Hematopoietic multipotent progenitor cell treated with erythropoietin and hydrocortisone succinate and interleukin-3 and kit ligand, for 4 days (in vitro differentiated cells): ENCODE results near the gene APBA2.

ENCODE experiments used
- DNase-seq: peaks from one replicate; pipeline ENCODE4 v3.0.0-alpha.2; 2015

The APBA2 gene

GRCh38 chr15:28917791-28918140 is 32.0 kb downstream of the APBA2 start:
- no peak for DNase-seq

GRCh38 chr15:28918141-28918983 is 32.6 kb downstream of the APBA2 start:
- no peak for DNase-seq

- no peak for DNase-seq
Measured at GRCh38 chr15:28919201-28919635, 33.4 kb downstream of the APBA2 start.

- no peak for DNase-seq
Measured at GRCh38 chr15:28919679-28920655, 34.2 kb downstream of the APBA2 start.

GRCh38 chr15:28920781-28921331 is 35.1 kb downstream of the APBA2 start:
- DNase-seq: no peak

GRCh38 chr15:28921336-28921735 is 35.6 kb downstream of the APBA2 start:
- DNase-seq: no peak

- DNase-seq: no peak
Measured at GRCh38 chr15:28921919-28922706, 36.3 kb downstream of the APBA2 start.

- no peak for DNase-seq
Measured at GRCh38 chr15:28922707-28923012, 36.9 kb downstream of the APBA2 start.

- DNase-seq: no peak
Measured at GRCh38 chr15:28923726-28924280, 38.0 kb downstream of the APBA2 start.

GRCh38 chr15:28927043-28927442 is 41.3 kb downstream of the APBA2 start:
- no peak for DNase-seq

- no peak for DNase-seq
Measured at GRCh38 chr15:28929200-28929599, 43.4 kb downstream of the APBA2 start.

- no peak for DNase-seq
Measured at GRCh38 chr15:28930011-28930410, 44.2 kb downstream of the APBA2 start.

GRCh38 chr15:28930476-28931291 is 44.9 kb downstream of the APBA2 start:
- no peak for DNase-seq

- DNase-seq: no peak
Measured at GRCh38 chr15:28931828-28932227, 46.1 kb downstream of the APBA2 start.

- DNase-seq: no peak
Measured at GRCh38 chr15:28932361-28932760, 46.6 kb downstream of the APBA2 start.

- peak; percentile 90 for DNase-seq
Measured at GRCh38 chr15:28933710-28934445, 48.1 kb downstream of the APBA2 start.

GRCh38 chr15:28934645-28935044 is 48.9 kb downstream of the APBA2 start:
- DNase-seq: no peak

- DNase-seq: peak; percentile 85
Measured at GRCh38 chr15:28935316-28935715, 49.5 kb downstream of the APBA2 start.

- no peak for DNase-seq
Measured at GRCh38 chr15:28936081-28936480, 50.3 kb downstream of the APBA2 start.

- DNase-seq: no peak
Measured at GRCh38 chr15:28936481-28936881, 50.7 kb downstream of the APBA2 start.

- DNase-seq: no peak
Measured at GRCh38 chr15:28937271-28937670, 51.5 kb downstream of the APBA2 start.
